ENCODE results near the gene MARCHF2. TPM values are rescaled to one million over a fixed set of nuclear protein-coding genes. Genes with fewer than 3 reads are reported as not detected.

MARCHF2 gene
- total RNA-seq, 1 donor from 2014 or later = 146 TPM

- Histone ChIP-seq H3K27me3 (no peaks in the 10 kb centered on the region), H3K4me1 (peaks cover 64% of the 10 kb centered on the region), H3K4me3 (no peak overlapping the region), H3K36me3 (peaks cover 1 to 36% of the 10 kb centered on the region in 2 donors), H3K9me3 (no peaks in the 10 kb centered on the region), H3K27ac (peak overlapping the region; percentile 26)
- DNase-seq (ENCODE audit: extremely low spot score in 2 of 2) = no peak
- intact Hi-C loops (cut with DNase I) = no loop called here
- TF ChIP-seq CTCF (IDR thresholded peaks at IDR 0.05) = no peak
- no peak for TF ChIP-seq POLR2AphosphoS5 (IDR thresholded peaks at IDR 0.05; ENCODE audit: insufficient read depth in 1 of 2, low read depth in 1 of 2)
- TF ChIP-seq POLR2A (IDR thresholded peaks at IDR 0.05) = no peak
Measured at GRCh38 chr19:8460516-8461298, 47.6 kb downstream of the MARCHF2 start.

GRCh38 chr19:8461376-8461775, 48.3 kb downstream of the MARCHF2 start:
- Histone ChIP-seq H3K27me3 (no peaks in the 10 kb centered on the region), H3K9me3 (no peaks in the 10 kb centered on the region), H3K36me3 (peaks cover 4 to 37% of the 10 kb centered on the region in 2 donors), H3K4me1 (peaks cover 58% of the 10 kb centered on the region), H3K27ac (no peak overlapping the region), H3K4me3 (no peak overlapping the region)
- intact Hi-C loops (cut with DNase I) = no loop called here
- no peak for TF ChIP-seq POLR2AphosphoS5 (IDR thresholded peaks at IDR 0.05; ENCODE audit: insufficient read depth in 1 of 2, low read depth in 1 of 2)
- TF ChIP-seq POLR2A (IDR thresholded peaks at IDR 0.05) = no peak
- no peak for TF ChIP-seq CTCF (IDR thresholded peaks at IDR 0.05)
- DNase-seq (ENCODE audit: extremely low spot score in 2 of 2) = no peak

GRCh38 chr19:8461891-8462290, 48.8 kb downstream of the MARCHF2 start:
- intact Hi-C loops (cut with DNase I) = no loop called here
- peaks cover 52% of the 10 kb centered on the region for H3K4me1 ChIP-seq

GRCh38 chr19:8462571-8462970, 49.5 kb downstream of the MARCHF2 start:
- Histone ChIP-seq H3K4me1 (peaks cover 47% of the 10 kb centered on the region), H3K36me3 (peaks cover 4 to 36% of the 10 kb centered on the region in 2 donors), H3K27me3 (no peaks in the 10 kb centered on the region), H3K27ac (no peak overlapping the region), H3K4me3 (no peak overlapping the region), H3K9me3 (no peaks in the 10 kb centered on the region)
- TF ChIP-seq POLR2AphosphoS5 (IDR thresholded peaks at IDR 0.05; ENCODE audit: insufficient read depth in 1 of 2, low read depth in 1 of 2) (no peak), CTCF (IDR thresholded peaks at IDR 0.05) (no peak), POLR2A (IDR thresholded peaks at IDR 0.05) (no peak)
- DNase-seq (ENCODE audit: extremely low spot score in 2 of 2) = no peak
- intact Hi-C loops (cut with DNase I) = no loop called here

More at GRCh38 chr19:8461891-8462290, 48.8 kb downstream of the MARCHF2 start:
- TF ChIP-seq POLR2AphosphoS5 (IDR thresholded peaks at IDR 0.05; ENCODE audit: insufficient read depth in 1 of 2, low read depth in 1 of 2) = no peak
- TF ChIP-seq CTCF (IDR thresholded peaks at IDR 0.05) = no peak
- Histone ChIP-seq H3K27me3 (no peaks in the 10 kb centered on the region), H3K9me3 (no peaks in the 10 kb centered on the region), H3K4me3 (no peak overlapping the region), H3K27ac (no peak overlapping the region), H3K36me3 (peaks cover 4 to 37% of the 10 kb centered on the region in 2 donors)
- no peak for DNase-seq (ENCODE audit: extremely low spot score in 2 of 2)

GRCh38 chr19:8463365-8463764, 50.3 kb downstream of the MARCHF2 start:
- Histone ChIP-seq H3K27me3 (no peaks in the 10 kb centered on the region), H3K9me3 (no peaks in the 10 kb centered on the region), H3K4me3 (no peak overlapping the region), H3K4me1 (peaks cover 39% of the 10 kb centered on the region), H3K27ac (no peak overlapping the region), H3K36me3 (peaks cover 4 to 41% of the 10 kb centered on the region in 2 donors)
- intact Hi-C loops (cut with DNase I) = no loop called here
- DNase-seq (ENCODE audit: extremely low spot score in 2 of 2) = no peak
- TF ChIP-seq POLR2A (IDR thresholded peaks at IDR 0.05) (no peak), CTCF (IDR thresholded peaks at IDR 0.05) (no peak), POLR2AphosphoS5 (IDR thresholded peaks at IDR 0.05; ENCODE audit: insufficient read depth in 1 of 2, low read depth in 1 of 2) (no peak)

All from vagina (tissue), 2 donors.